ENCODE results near the gene MOB2.

DNA sequence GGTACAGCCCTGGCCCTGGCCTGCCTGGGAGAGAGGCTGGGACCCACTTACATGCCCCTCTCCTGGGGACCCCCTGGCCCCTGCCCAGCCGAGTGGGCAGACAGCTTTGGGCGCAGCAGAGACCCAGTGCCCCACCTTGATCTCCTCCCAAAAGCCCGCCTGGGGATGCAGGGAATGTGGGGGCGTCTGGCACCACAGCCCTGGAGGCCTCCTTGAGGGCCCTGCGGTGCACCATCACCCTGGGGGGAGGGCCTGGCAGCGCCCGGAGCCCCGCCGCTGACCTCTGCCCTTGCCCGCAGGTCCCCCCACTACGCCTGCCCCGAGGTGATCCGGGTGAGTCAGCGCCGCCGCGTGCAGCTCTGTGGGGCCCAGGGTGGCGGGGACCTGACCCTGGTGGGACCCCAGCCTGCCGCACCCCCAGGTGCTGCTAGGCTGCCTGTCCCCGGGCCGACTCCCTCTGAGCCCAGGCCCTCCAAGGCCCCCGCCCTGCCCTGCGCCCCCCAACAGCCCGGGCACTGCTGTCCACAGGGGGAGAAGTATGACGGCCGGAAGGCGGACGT is 43.7 kb downstream of the MOB2 start:
- TF ChIP-seq, protein P1, sequence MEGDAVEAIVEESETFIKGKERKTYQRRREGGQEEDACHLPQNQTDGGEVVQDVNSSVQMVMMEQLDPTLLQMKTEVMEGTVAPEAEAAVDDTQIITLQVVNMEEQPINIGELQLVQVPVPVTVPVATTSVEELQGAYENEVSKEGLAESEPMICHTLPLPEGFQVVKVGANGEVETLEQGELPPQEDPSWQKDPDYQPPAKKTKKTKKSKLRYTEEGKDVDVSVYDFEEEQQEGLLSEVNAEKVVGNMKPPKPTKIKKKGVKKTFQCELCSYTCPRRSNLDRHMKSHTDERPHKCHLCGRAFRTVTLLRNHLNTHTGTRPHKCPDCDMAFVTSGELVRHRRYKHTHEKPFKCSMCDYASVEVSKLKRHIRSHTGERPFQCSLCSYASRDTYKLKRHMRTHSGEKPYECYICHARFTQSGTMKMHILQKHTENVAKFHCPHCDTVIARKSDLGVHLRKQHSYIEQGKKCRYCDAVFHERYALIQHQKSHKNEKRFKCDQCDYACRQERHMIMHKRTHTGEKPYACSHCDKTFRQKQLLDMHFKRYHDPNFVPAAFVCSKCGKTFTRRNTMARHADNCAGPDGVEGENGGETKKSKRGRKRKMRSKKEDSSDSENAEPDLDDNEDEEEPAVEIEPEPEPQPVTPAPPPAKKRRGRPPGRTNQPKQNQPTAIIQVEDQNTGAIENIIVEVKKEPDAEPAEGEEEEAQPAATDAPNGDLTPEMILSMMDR (IDR thresholded peaks at IDR 0.05) = no peak
- TF ChIP-seq POLR2A (IDR thresholded peaks at IDR 0.05) = no peak

Data from body of pancreas (tissue), 4 donors.